GF-D8 (cell line): Measurements from ENCODE around the gene ERCC6L.
A peak's percentile ranks its signal among the peaks of the same experiment; 100 is the strongest.

Source experiments
- DNase-seq: peaks from one replicate; lab custom pipeline; 2025; lab: John Stamatoyannopoulos, UW

ERCC6L gene

DNA sequence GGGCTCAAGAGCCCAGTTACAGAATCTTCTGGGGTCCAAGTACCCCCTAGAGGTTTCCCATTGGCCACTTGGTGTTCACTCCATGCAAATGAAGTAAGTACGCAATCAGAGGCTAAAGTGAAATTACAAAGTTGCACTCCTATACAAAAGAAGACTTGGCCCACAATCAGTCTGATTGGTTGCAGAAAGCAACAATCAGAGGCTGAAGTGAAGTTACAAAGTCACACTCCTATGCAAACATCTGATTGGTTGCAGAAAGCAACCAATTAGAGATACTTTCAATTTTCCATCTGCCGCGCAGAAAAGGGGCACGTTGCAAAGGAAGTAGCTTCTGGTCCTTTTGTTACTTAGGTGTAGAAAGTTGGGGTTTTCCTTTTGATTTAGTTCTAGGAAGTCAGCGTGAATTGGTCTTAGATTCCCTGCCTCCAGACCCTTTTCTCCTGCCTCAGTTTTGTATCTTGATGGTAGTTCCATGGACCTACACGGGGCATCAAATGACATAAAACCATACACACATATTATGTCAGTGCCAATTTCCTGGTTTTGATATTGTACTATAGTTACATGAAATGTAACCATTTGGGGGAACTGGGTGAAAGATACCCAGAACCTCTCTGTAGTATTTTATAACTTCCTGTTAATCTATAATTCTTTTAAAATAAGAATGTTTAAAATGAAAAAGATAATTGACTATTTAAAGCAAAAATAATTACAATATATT lies 69.7 kb downstream of the ERCC6L start:
- DNase-seq = peak; percentile 49

GRCh38 chrX:72165551-72165950 lies 73.3 kb downstream of the ERCC6L start:
- no peak for DNase-seq

GRCh38 chrX:72159769-72160168 lies 79.1 kb downstream of the ERCC6L start:
- no peak for DNase-seq

DNA sequence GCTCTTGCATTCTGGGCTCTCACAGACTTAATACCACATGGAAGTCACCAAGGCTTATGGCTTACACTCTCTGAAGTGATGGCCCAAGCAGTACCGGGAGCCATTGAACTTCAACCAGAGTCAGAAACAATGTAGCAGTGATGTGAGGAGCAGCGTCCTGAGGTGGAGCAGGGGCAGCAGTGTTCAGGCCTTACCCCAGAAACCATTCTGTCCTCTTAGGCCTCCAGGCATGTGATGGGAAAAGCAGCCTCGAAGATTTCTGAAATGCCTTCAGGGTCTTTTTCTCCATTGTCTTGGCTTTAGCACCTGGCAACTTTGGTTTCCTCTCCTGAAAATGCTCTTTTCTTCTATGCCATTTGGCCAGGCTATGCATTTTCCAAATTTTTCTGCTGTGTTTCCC lies 80.1 kb downstream of the ERCC6L start:
- no peak for DNase-seq
